Activated CD8-positive, alpha-beta T cell treated with anti-CD3 and anti-CD28 coated beads, Interleukin-2, amount 10 ng/mL, durations not matched to agents 7 days and 5 days (primary cell): Measurements from ENCODE around the gene WDR46. TPM values are rescaled to one million over a fixed set of nuclear protein-coding genes. Genes with fewer than 3 reads are reported as not detected.
A peak's percentile ranks its signal among the peaks of the same experiment; 100 is the strongest.

Experiments
- ATAC-seq: fragments of 150-1000 bp; cut with Tn5 transposase; one replicate; pipeline ENCODE4 v1.10.0; 2021; ENCODE audit warnings: moderate library complexity
- CTCF ChIA-PET: fragments of 350-600 bp; sonication (Branson Sonifier 250); formaldehyde crosslinking; loops from one replicate; lab custom pipeline; 2021; ENCODE audit warnings: antibody characterized with exemption; lab: Charles Lee
- POLR2A ChIA-PET: fragments of 350-600 bp; sonication (Branson Sonifier 250); formaldehyde crosslinking; loops from one replicate; lab custom pipeline; 2021; ENCODE audit warnings: antibody characterized with exemption; lab: Charles Lee
- DNase-seq: peaks from one replicate; pipeline ENCODE4 v3.0.0-alpha.2; 2020
- H3K27ac Mint-ChIP-seq: one replicate; pipeline ENCODE4 v1.8.0; 2021; ENCODE audit warnings: mild to moderate bottlenecking, mixed read lengths
- H3K27me3 Mint-ChIP-seq: one replicate; pipeline ENCODE4 v1.8.0; 2021; ENCODE audit warnings: low read depth, mixed read lengths
- H3K36me3 Mint-ChIP-seq: one replicate; pipeline ENCODE4 v1.8.0; 2021; ENCODE audit warnings: low read depth, mixed read lengths
- H3K4me1 Mint-ChIP-seq: one replicate; pipeline ENCODE4 v1.8.0; 2021; ENCODE audit warnings: low read depth, mixed read lengths
- H3K4me3 Mint-ChIP-seq: one replicate; pipeline ENCODE4 v1.8.0; 2021; ENCODE audit warnings: mild to moderate bottlenecking, mixed read lengths
- H3K9me3 Mint-ChIP-seq: one replicate; pipeline ENCODE4 v1.8.0; 2022; ENCODE audit warnings: mixed read lengths; ENCODE audit not compliant: insufficient read depth
- total RNA-seq, 2 experiments: library from RNA; stranded (reverse); gene quantifications; one replicate each; pipeline ENCODE4 v1.2.3, GENCODE V29; 2021

WDR46 gene
- total RNA-seq, 2 experiments from 2014 or later = 66.7 to 68.9 TPM

DNA sequence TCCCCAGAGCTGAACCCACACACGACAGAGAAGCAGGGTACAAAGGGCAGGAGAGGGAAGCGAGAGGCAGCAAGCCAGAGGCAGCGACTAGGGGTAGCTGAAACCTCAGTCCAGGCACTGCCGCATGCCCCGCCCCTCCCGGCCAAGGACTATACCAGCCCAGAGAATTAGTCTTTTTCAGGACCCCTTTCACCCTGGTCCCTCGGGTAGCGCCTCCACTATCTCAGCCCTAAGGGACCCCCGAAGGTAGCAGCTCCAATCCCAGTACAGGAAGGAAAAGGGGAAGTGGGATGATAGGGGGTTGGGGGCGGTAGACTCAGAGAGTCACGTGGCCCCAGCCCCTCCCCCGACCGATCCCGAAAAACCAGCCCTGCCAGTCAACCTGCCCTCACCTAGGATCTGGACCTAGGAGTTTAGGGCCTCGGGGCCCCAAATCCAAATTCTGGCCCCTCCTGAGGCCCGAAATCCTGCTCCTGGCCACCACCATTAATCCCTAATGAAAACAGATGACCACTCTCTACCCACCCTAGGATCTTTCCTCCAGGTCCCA is 8.4 kb upstream of the WDR46 start:
- Mint-ChIP-seq H3K4me1 (peaks cover 37% of the 10 kb centered on the region), H3K9me3 (no peaks in the 10 kb centered on the region), H3K27me3 (no peaks in the 10 kb centered on the region), H3K4me3 (peak overlapping the region; percentile 98), H3K27ac (peak overlapping the region; percentile 55), H3K36me3 (peaks cover 55% of the 10 kb centered on the region)
- CTCF ChIA-PET = interaction anchor here (1.5 to 6.6 kb wide), 3 partner anchors 8 to 20 kb away, joined by 5 to 51 read pairs (median 25); partner anchors contain the start of genes B3GALT4, PFDN6 and WDR46
- ATAC-seq = no peak
- POLR2A ChIA-PET = interaction anchor here (0.5 to 4.6 kb wide), 6 partner anchors 8 to 305 kb away, joined by 3 to 54 read pairs (median 6); partner anchors contain the start of genes B3GALT4, PFDN6, RPS18 and TAPBP
- no peak for DNase-seq

DNA sequence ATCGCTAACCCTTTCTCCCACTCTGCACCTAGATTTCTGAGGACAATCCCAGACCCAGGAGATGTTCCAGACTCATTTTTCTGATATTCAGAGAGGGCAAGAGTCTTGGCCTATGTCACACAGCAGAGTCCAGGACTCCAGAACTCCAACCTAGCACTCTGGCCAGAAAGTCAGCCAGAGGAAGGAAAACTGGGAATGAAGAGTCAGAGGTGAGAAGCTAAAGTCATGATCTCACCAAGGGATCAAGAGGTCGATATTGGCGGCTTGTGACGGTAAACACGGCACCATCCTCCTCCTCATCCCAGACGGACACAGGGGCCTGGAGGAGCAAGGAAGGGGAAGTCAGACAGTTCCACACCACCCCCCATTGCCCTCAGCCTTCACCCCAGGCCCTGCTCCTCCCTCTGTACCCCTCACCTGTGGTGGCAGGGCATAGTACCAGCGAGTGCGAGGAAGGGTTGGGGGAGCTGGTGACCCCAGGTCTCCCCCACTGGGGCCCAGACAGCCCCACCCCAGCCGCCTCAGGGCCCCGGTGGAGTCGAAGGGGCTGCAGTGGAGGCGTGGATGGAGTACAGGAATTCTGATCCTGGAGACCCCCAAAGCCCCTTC is 7.9 kb upstream of the WDR46 start:
- no peaks in the 10 kb centered on the region for H3K27me3 Mint-ChIP-seq
- H3K4me3 Mint-ChIP-seq = peak overlapping the region; percentile 98
- H3K4me1 Mint-ChIP-seq = peaks cover 37% of the 10 kb centered on the region
- ChIA-PET CTCF (interaction anchor here (1.5 to 6.6 kb wide), 3 partner anchors 7 to 19 kb away, joined by 5 to 51 read pairs (median 25); partner anchors contain the start of genes B3GALT4, PFDN6 and WDR46), POLR2A (interaction anchor here (0.5 to 4.6 kb wide), 6 partner anchors 8 to 304 kb away, joined by 3 to 54 read pairs (median 6); partner anchors contain the start of genes B3GALT4, PFDN6, RPS18 and TAPBP)
- H3K36me3 Mint-ChIP-seq = peaks cover 61% of the 10 kb centered on the region
- DNase-seq (no peak), ATAC-seq (no peak)
- H3K27ac Mint-ChIP-seq = no peak overlapping the region
- H3K9me3 Mint-ChIP-seq = no peaks in the 10 kb centered on the region

DNA sequence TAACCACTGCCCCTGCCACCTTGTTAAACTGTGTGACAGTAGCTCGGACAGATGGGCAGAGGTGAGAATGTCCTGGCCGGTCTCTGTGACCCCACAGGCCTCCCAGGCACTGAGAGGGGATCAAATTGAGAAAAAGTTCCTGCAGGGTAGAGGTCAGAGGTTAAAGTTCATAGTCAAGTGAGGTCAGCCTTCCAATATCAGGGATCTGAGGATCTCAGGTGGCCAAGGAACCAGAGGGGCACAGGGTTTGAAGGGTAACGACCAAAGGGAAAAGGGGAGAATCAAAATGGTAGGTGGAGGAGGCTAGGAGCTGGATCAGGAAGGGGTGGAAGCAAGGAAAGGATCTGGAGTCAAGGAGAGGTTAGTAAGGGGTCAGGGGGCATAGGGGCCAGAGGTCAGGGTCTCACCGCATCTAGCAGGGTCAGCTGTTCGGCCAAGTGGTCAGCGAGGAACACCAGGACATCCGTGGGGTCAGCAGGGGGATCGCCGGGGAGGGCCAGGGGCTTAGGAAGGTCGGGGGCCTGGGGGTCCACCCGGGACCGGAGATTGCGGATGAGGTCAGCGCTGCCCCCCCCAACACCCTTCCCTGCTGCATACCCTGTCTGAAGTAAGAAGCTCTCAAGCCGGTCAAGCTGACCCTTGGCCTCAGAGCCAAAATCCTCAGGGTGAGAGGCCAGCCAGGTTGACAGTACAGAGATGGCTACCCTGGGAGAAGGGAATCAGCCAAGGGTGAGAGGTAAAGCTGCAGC is 6.8 kb upstream of the WDR46 start:
- POLR2A ChIA-PET = interaction anchor here (1.0 to 1.9 kb wide), 3 partner anchors 14 to 19 kb away, joined by 4 to 5 read pairs (median 4); partner anchors contain the start of gene B3GALT4
- CTCF ChIA-PET = no interaction called here
- ATAC-seq (no peak), DNase-seq (no peak)
- no peaks in the 10 kb centered on the region for H3K9me3 Mint-ChIP-seq
- H3K4me1 Mint-ChIP-seq = peaks cover 35% of the 10 kb centered on the region
- H3K4me3 Mint-ChIP-seq = no peak overlapping the region
- H3K27me3 Mint-ChIP-seq = no peaks in the 10 kb centered on the region
- peak overlapping the region; percentile 51 for H3K27ac Mint-ChIP-seq
- H3K36me3 Mint-ChIP-seq = peaks cover 60% of the 10 kb centered on the region

DNA sequence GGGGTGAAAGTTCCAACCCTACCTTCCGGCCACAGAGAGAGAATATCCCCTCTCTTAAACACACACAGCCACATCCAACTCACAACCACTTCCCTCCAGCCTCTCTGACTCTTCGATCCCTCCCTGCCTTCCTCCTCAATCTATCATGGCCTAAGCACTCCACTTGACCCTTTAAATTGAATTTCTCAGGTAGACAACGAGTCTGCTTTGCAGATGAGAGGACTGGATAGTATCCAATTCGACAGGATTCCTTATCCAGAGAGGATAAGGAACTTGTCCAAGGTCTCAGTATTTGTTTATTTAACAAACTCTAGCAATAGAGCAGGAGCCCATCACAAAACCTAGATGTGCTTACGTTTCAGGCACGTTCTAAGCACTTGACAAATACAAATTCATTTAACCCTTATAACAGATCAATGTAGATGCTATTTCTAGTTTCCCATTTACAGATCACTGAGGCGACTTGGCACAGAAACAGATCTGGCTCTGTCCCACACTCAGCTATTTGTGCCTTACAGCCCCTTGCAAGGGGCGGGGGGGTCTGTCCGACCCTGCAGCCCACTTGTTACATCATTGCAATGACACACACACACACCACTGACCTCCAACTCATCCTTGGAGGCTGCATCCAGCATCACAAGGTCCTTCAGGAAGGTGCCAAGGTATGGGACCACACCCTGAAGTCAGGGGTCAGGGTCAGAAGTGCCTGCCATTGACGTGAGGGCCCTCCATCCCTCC is 5.2 kb upstream of the WDR46 start:
- CTCF ChIA-PET = no interaction called here
- H3K36me3 Mint-ChIP-seq = peaks cover 55% of the 10 kb centered on the region
- no peak for ATAC-seq
- H3K27me3 Mint-ChIP-seq = no peaks in the 10 kb centered on the region
- DNase-seq = no peak
- POLR2A ChIA-PET = interaction anchor here (1.9 kb wide), 1 partner anchor 17 kb away, joined by 5 read pairs; the partner anchor contains the start of gene B3GALT4
- H3K4me1 Mint-ChIP-seq = peaks cover 37% of the 10 kb centered on the region
- no peaks in the 10 kb centered on the region for H3K9me3 Mint-ChIP-seq
- peak overlapping the region; percentile 3 for H3K27ac Mint-ChIP-seq
- no peak overlapping the region for H3K4me3 Mint-ChIP-seq

DNA sequence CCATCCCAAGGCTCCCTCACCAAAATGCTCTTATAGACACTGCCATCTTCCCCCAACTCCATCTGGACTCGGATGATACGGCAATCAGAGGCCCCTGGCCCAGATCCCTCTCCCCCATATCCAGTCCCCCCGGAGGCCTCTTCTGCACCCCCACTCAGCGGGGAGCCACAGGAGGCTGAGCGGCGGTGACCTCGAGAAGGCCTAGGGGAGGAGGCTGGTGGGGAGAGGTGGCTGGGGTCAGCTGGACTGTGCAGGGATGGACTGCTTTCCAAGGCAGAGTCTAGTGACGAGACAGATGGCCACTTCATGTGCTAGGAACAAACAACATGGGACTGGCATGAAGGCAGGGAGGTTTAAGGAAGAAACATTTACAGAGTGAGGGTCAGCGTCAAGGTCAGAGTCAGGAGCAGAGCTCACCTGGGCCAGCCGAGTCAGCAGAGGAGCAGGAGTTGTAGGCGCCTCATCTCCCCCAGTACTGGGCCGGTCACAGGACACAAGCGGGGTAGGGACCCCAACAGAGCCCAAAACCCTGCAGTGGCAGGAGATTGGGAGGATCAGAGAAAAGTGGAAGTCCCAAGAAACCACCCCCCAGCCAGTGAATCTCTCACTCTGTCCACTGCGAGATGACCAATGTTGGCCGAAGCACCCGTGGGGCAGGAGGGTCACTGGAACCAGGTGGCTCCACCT is 4.1 kb upstream of the WDR46 start:
- Mint-ChIP-seq H3K27ac (no peak overlapping the region), H3K9me3 (no peaks in the 10 kb centered on the region), H3K4me1 (peaks cover 41% of the 10 kb centered on the region), H3K4me3 (no peak overlapping the region), H3K36me3 (peaks cover 55% of the 10 kb centered on the region), H3K27me3 (no peaks in the 10 kb centered on the region)
- ATAC-seq = no peak
- POLR2A ChIA-PET = interaction anchor here (0.9 kb wide), 1 partner anchor 321 kb away, joined by 4 read pairs; no protein-coding TSS in a partner anchor
- DNase-seq = no peak
- CTCF ChIA-PET = no interaction called here

DNA sequence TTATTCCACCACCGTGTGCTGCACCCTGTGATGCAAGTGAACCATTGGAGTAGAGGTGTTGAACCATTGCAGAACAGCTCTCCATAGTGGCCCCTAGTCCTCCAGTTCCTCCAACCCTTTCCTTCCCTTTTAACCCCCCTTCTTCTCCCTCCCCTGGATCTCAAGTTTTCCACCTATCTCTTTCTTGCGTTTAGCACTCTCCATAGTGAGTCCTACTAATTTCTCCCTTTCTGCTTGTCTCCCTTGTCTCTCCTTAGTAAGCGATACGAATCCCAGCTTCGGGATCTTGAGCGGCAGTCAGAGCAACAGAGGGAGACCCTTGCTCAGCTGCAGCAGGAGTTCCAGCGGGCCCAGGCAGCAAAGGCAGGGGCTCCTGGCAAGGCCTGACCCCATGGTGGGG is 1.4 kb upstream of the WDR46 start:
- DNase-seq (no peak), ATAC-seq (no peak)
- Mint-ChIP-seq H3K36me3 (peaks cover 61% of the 10 kb centered on the region), H3K27ac (peak overlapping the region; percentile 87), H3K4me3 (peak overlapping the region; percentile 97), H3K4me1 (peaks cover 46% of the 10 kb centered on the region), H3K27me3 (no peaks in the 10 kb centered on the region), H3K9me3 (no peaks in the 10 kb centered on the region)
- POLR2A ChIA-PET = interaction anchor here (0.6 to 3.4 kb wide), 6 partner anchors 9 to 215 kb away, joined by 3 to 50 read pairs (median 6); partner anchors contain the start of genes B3GALT4, HLA-DPB1, RGL2 and RPS18
- CTCF ChIA-PET = interaction anchor here (0.6 to 2.6 kb wide), 5 partner anchors 8 to 42 kb away, joined by 3 to 25 read pairs (median 5); partner anchors contain the start of gene RGL2

DNA sequence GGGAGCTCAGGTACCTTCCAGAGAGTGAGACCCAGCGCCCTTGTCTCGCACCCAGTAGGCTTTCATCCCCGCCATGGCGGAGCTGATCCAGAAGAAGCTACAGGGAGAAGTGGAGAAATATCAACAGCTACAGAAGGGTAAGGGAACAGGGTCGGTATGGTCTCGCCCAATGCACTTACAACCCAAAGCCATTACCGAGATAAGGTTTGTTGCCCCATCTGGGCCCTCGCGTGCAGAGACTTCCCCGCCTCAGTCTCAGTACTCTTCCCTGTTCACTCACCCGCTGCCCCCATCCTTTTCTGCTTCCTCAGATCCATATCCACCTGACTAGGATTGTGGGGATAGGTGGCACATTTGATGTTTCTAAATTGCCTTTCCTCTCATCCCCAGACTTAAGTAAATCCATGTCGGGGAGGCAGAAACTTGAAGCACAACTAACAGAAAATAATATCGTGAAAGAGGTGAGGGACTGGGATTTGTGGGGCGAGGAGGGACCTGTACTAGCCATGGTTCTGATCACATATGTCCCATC is 811 bp upstream of the WDR46 start:
- POLR2A ChIA-PET = interaction anchor here (0.6 to 3.4 kb wide), 11 partner anchors 8 to 318 kb away, joined by 3 to 50 read pairs (median 7); partner anchors contain the start of genes B3GALT4, CUTA, HLA-DPB1 and RGL2
- Mint-ChIP-seq H3K4me1 (peaks cover 46% of the 10 kb centered on the region), H3K4me3 (peak overlapping the region; percentile 97), H3K9me3 (no peaks in the 10 kb centered on the region), H3K27ac (peak overlapping the region; percentile 87), H3K27me3 (no peaks in the 10 kb centered on the region), H3K36me3 (peaks cover 61% of the 10 kb centered on the region)
- ATAC-seq (peak; percentile 21), DNase-seq (no peak)
- CTCF ChIA-PET = interaction anchor here (0.8 to 3.3 kb wide), 12 partner anchors 9 to 164 kb away, joined by 3 to 28 read pairs (median 3); partner anchors contain the start of genes B3GALT4, RGL2, RPS18 and VPS52

DNA sequence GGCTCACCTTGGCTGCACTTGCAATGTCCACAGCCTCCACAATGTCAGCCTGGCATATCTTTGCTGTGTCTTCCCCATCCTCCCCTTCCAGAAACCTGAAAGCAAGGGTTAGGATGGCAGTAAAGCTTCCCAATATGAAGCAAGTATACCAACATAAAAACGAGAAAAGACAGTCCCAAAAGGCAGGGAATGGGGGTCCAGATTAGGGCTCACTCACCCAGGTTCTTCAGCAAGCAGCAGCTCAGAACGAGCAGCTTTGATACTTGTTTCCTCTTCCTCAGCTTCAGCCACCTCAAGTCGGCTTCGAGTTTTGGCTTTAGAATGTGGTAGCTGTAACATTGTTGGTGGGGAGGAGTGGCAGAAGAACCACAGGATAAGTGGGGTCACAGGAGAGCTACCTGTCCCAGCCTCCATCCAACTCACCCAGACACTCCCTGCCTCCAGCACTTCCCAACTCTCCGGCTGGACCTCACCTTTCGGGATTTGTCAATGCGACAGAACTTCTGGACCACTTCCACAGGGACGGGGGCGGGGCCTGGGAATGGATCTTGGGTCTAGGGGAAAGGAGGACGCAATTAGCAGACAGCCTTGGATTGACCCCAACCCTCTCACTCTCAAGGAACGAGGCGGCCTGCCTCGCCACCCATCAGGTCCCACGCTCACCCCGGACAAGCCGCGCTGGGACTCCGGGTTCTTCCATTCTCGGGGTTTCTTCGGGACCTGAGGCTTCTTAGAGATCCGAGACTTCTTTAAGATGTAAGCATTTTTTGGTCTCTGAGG is 708 bp downstream of the WDR46 start:
- H3K27me3 Mint-ChIP-seq = no peaks in the 10 kb centered on the region
- ATAC-seq (peak; percentile 8), DNase-seq (no peak)
- peaks cover 43% of the 10 kb centered on the region for H3K4me1 Mint-ChIP-seq
- ChIA-PET POLR2A (interaction anchor here (0.6 to 3.4 kb wide), 12 partner anchors 9 to 316 kb away, joined by 3 to 50 read pairs (median 8); partner anchors contain the start of genes B3GALT4, CUTA, RGL2 and RPS18), CTCF (interaction anchor here (0.6 to 3.3 kb wide), 15 partner anchors 7 to 423 kb away, joined by 3 to 28 read pairs (median 3); partner anchors contain the start of genes B3GALT4, RGL2, RPS18 and SYNGAP1)
- H3K36me3 Mint-ChIP-seq = peaks cover 61% of the 10 kb centered on the region
- peak overlapping the region; percentile 97 for H3K4me3 Mint-ChIP-seq
- peak overlapping the region; percentile 87 for H3K27ac Mint-ChIP-seq
- no peaks in the 10 kb centered on the region for H3K9me3 Mint-ChIP-seq
